GM19239 (cell line): ENCODE measurements around the gene RORC.

Experiments
- DNase-seq: peaks from one replicate; pipeline ENCODE4 v3.0.0; 2011; ENCODE audit warnings: low spot score; ENCODE audit not compliant: insufficient read length
- FAIRE-seq: peaks from 2 replicates; lab custom pipeline; 2011; peaks lifted over from hg19 to GRCh38; lab: Jason Lieb, UNC

The RORC gene

GRCh38 chr1:151829352-151830046, 2.1 kb downstream of the RORC start:
- DNase-seq (no peak), FAIRE-seq (no peak)

DNA sequence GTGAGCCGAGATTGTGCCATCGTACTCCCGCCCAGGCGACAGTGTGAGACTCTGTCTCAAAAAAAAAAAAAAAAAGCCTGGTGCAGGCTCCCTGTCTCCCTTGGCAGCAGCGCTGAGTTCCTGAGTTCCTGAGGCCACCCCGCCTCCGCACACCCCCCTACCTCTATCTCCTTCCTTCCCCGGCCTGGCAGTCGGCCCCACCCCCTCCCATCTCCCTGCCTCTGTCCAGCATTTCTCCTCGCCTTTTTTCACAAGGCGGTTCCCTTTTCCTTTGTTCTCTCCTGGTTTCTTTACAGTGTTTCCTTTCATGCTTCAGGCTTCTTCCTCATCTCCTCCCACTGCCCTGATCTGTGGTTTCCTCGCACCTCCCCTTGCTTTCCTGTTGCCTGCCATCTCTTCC, 2.7 kb downstream of the RORC start:
- FAIRE-seq: no peak
- DNase-seq: no peak

DNA sequence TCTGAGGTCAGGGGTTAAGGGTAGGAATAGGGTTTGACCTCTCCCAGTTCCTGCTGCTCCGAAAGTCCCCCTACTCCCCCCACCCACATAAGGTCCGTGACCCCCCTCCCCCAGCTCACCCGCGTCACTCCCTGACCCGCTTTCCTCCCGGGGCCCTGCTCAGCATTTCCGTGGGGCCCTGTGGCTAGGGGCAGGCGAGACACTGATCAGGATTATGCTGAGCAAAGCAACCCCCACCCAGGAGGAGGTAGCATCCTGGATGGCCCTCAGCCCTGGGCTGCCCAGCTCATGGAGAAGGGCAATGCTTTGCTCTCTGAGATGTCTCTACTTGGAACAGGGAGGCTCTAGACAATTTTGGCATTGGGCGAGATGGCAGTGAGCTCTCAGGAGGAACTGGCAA, 3.7 kb downstream of the RORC start:
- DNase-seq: no peak
- no peak for FAIRE-seq

DNA sequence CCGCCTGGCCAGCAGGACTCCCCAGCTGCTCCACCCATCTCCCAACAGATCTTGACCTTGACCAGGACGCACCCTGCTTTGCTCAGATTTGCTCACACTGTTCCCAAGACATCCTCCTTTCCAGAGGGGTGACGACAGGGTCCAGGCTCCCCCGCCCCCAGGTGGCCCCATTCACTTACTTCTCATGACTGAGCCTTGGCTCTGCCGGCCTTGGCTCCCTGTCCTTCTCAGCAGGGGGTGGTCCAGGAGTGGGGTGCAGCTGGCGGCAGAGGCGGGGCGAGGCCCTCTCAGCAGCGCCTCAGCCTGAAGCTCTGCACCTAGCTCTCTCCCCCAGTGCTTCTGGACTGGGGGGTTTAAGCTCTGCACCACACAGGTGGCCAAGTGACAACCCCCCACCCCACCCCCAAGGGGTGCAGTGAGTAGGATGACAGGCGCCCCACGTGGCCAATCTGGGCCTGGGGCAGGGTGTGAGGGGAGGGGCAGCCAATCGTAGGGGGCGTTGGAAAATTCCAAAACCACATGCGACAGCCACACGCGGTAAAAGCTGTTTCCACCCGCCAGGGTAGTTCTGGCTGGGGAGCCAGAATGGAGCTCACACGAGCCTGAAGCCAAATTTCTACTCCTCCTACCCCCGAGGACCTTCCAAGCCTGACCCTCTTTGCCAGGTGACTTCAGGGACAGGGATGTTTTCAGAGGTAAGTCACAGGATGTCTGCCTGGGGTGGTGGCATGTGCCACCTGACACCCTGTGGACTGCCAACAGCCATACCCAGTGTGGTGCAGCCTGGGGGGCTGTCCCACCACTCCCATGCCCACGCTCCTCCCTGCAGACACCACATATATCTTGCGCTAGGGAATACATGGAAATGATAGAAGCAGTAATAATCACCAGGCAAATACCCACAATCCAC, 5.6 kb downstream of the RORC start:
- no peak for DNase-seq
- FAIRE-seq: no peak

- FAIRE-seq (no peak), DNase-seq (no peak)
These were observed 6.4 kb downstream of the RORC start for GRCh38 chr1:151825204-151825603.

- DNase-seq (no peak), FAIRE-seq (no peak)
These were observed 8.4 kb downstream of the RORC start for GRCh38 chr1:151823175-151823574.

DNA sequence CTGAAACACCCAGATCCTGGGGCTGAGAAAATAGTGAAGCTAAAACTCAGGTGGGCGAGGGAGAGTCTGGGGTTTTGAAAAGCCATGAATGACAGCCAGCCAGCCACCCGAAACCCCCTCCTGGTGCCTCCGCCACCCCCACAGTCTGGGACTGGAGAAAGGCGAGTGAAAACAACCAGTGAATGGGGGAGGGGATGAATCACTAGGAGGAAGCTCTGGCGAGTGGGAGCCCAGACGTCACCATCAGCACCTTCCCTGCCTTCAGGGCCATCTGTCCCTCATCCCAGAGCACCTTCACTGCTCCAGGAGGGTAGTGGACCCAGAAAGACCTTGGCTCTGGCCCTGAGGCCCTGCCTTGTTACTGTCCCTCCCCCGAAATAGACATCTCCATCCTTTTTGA, 9.2 kb downstream of the RORC start:
- DNase-seq (no peak), FAIRE-seq (no peak)

DNA sequence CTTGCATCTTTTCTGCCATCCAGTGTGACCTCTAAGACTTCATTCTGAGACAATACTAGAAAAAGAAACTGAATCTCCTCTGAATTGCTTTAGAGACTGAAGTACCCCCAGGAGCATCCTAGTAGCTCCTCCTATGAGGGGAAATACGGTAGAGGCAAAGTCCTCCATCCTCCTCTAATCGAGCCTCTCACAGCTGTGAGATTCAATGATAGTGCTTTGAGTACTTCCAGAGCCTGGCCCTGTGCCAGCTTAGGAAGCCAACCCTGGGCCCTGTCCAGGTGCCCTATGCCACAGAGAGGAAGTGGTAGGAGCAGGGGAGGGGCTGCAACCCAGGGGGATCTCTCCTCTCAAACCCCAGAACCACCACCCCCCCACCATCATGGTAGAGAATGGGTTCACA, 10.7 kb downstream of the RORC start:
- DNase-seq (no peak), FAIRE-seq (no peak)

DNA sequence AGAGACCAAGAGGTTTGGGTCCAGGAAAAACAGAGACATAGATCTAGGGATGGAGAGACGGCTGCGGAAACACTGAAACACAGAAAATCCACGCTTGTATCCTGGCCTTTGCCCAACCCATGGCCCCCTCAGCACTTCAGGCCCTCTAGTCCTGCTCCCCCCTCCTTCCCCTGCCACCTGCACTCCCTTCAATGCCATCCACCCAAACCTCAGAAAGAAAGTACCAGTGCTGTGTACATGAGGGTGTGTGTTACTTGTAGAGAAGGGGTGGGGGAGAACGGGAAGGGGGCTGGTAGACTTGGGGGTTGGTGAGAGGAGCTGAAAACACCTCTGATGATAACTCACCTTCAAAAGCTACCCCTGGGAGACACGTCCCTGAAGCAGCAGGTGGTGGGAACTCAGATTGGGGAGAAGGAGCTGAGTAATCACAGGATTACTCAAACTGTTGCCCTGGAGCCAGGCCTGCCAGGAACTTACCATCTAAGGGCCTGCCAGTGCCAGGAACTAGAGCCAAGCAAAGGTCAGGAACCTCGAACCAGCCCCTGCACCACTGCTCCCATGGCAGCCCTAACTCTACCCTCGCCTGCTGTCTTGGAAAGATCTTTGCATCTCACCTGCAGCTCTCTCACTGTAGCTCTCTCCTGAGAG, 11.5 kb downstream of the RORC start:
- DNase-seq: no peak
- no peak for FAIRE-seq

- no peak for DNase-seq
- FAIRE-seq: no peak
These were observed 12.3 kb downstream of the RORC start for GRCh38 chr1:151819227-151819835.

- no peak for DNase-seq
These were observed 14.3 kb downstream of the RORC start for GRCh38 chr1:151817353-151817730.

GRCh38 chr1:151816548-151817352, 14.9 kb downstream of the RORC start:
- FAIRE-seq: no peak

More at GRCh38 chr1:151817353-151817730, 14.3 kb downstream of the RORC start:
- FAIRE-seq: no peak

DNA sequence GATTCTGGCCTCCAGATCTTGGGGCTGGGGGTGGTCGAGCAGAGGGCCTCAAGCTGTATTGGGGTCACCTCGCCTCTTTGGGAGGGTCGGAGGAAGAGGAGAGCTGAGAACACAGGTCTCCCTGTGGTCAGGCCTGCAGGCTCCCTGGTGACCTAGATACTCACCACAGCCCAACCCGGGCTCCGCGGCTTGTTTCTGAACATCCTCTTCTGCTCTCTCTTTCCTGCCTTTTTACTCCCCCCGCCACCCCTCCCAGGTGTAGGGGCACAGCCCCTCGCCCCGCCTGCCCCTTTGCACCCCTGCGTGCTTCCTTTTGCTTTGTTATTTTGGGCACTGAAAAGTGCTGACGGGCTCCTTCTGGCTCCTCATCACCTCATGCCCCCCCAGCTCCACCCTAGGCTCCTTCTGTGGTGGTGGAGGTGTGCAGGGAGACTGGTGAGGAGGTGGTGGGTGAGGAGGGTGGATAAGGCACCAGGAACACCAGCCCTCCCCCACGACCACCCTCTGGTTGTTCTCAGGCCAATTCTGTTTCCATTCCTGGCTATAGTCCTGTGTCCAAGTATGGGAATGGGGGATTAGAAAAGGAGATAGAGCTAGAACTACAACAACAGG, 15.8 kb downstream of the RORC start:
- FAIRE-seq (no peak), DNase-seq (no peak)

More at GRCh38 chr1:151816548-151817352, 14.9 kb downstream of the RORC start:
- no peak for DNase-seq

DNA sequence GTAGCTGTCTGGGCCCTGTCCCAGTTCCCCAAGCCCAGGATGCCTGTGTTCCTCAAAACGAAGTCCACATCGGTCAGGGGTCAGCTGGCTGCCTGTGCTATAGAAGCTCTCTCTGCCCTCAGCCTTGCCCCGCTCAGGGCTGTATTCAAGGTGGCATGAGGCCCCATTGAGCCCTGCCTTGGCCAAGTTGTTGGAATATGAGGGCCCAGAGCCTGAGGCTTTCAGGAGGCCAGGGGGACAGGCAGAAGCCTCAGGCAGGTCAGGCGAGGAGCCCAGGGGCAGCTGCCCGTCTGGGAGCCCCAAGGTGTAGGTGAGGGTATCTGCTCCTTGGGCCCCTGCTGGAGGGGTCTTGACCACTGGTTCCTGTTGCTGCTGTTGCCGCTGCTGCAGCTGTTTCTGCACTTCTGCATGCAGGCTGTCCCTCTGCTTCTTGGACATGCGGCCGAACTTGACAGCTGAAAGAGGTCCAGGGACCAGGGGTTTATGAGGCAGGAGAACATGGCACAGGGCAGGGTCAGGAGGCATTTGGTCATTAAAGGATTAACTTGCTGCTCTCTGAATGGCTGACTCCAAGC, 16.5 kb downstream of the RORC start:
- FAIRE-seq: no peak
- DNase-seq: no peak

GRCh38 chr1:151814426-151814825, 17.2 kb downstream of the RORC start:
- DNase-seq (no peak), FAIRE-seq (no peak)

GRCh38 chr1:151813271-151813977, 18.2 kb downstream of the RORC start:
- DNase-seq: no peak
- no peak for FAIRE-seq

GRCh38 chr1:151811181-151811580, 20.4 kb downstream of the RORC start:
- FAIRE-seq: no peak
- DNase-seq: no peak

DNA sequence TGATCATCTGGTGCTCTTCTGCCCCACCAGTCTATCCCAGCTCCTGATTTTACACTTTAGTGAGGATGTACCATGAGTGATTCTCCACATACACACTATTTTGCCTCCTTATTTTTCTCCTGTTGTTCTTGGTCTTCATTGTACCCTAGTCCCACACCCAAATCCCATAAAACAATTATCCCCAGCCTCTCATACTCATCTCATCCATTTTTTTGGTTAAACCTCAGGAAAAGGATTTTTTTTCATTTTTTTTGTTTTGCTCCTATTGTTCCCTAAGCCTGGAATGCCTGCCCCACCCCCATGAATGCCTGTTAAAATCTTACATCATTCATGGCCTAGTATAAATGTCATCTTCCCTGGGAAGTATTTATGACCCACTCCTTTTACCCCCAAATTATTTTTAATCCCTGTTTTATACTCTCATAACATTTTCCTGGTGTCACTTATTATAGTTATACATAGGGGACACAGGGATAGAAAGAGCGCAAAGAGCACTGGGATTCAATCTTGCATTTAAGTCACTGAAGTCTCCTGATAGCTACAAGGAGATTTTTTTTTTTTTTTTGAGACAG, 21.5 kb downstream of the RORC start:
- DNase-seq: no peak
- no peak for FAIRE-seq
